G401 (cell line): ENCODE results near the gene SAE1. TPM values are rescaled to one million over a fixed set of nuclear protein-coding genes. Genes with fewer than 3 reads are reported as not detected.
"Not testable (repeated sequence)": the region's sequence is repeated elsewhere in the genome, so short reads cannot be mapped to it uniquely, and the experiment has no call there.

Experiments used
- DNase-seq: peaks from one replicate; pipeline ENCODE4 v3.0.0-alpha.2; 2015; ENCODE audit warnings: low spot score
- in situ Hi-C: cut with HindIII; loops from 2 replicates; pipeline ENCODE4 v1.10.0; 2016; ENCODE audit warnings: low sequenced_read_pairs, mixed read lengths
- total RNA-seq: library from RNA; depleted of rRNA; stranded (reverse); fragments of >200 nt; shearing (Covaris generic); gene quantifications from 2 replicates; pipeline ENCODE4 v1.2.3, GENCODE V29; 2014; rRNA removed

The SAE1 gene
- total RNA-seq, 1 experiment from 2014 or later = 603 TPM

DNA sequence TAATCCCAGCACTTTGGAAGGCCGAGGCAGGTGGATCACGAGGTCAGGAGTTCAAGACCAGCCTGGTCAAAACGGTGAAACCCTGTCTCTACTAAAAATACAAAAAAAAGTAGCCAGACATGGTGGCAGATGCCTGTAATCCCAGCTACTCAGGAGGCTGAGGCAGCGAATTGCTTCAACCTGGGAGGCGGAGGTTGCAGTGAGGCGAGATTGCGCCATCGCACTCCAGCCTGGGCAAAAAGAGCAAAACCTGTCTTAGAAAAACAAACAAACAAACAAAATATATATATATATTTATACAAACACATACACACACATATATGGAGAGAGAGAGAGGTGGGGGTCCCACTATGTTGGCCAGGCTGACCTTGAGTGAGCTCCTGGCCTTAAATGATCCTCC lies 122.4 kb downstream of the SAE1 start:
- DNase-seq, in situ Hi-C loops: not testable (repeated sequence)

DNA sequence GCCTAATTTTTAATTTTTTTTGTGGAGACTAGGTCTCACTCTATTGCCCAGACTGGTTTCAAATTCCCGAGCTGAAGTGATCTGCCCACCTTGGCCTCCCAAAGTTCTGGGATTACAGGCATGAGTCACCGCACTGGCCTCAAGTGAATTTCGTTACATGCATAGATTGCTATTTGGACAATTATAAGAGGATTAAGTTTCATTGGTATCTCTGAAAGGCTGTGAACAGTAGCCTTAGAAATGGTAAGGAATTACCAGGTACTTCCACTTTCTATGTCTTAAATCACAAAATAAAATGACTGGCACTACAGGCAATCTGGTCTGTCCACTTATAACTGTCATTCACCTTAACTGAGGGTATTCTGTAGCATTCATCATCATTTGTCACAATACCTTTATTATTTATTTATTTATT lies 122.8 kb downstream of the SAE1 start:
- in situ Hi-C loops = no loop called here
- no peak for DNase-seq

DNA sequence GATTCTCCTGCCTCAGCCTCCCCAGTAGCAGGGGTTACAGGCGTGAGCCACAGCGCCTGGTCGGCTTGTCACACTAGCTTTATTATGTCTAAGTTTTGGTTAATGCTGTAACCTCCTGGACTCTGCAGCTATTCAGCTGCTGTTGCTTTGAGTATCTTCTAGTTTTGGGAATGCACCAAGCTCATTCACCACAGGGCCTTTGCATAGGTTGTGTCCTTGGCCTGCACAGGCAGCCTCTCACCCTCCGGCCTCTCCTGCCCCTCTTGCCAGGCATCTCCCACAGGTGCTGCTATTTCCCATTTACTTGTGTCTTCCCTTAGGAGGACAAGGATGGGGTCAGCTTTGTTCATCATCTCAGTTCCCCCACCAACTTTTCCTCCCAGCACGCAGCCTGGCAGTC lies 123.3 kb downstream of the SAE1 start:
- DNase-seq = no peak
- in situ Hi-C loops = no loop called here

DNA sequence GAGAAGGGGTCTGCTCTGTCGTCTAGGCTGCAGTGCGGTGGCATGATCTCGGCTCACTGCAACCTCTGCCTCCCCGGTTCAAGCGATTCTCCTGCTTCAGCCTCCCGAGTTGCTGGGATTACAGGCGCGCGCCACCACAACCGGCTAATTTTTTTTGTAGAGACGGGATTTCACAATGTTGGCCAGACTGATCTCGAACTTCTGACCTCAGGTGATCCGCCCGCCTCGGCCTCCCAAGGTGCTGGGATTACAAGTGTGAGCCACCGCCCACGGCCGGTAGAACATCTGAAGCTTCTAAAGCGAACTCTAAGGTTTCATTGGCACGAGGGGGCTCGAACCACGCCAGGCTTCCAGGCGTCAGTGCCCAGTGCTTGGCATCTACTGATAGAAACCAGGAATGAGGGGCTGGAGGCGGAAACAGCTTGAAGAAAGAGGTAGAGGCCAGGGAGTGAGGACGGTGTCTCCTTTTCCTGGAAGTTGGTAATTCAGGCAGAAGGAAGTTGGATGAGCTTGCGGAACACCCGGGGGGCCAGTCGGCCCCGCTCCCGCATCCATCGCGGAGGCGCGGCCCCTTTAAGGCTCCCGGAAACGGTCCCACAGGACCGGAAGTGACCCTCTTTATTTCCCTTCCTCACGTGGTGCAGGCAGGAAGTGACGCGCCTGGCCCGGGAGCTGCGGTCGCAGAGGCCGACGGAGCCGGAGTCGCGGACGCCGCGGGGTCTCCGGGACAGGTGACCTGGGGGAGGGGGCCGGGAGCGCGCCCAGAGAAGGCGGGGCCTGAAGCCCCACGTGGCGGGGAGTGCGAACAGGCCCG lies 125.5 kb downstream of the SAE1 start, which contains the start of gene CCDC9:
CCDC9 (plus strand) TSS at position 647 of the 814 bp plus-strand sequence. CDS start 1,876 bp downstream, outside the sequence.
- in situ Hi-C loops = no loop called here
- DNase-seq = peak; percentile 95

DNA sequence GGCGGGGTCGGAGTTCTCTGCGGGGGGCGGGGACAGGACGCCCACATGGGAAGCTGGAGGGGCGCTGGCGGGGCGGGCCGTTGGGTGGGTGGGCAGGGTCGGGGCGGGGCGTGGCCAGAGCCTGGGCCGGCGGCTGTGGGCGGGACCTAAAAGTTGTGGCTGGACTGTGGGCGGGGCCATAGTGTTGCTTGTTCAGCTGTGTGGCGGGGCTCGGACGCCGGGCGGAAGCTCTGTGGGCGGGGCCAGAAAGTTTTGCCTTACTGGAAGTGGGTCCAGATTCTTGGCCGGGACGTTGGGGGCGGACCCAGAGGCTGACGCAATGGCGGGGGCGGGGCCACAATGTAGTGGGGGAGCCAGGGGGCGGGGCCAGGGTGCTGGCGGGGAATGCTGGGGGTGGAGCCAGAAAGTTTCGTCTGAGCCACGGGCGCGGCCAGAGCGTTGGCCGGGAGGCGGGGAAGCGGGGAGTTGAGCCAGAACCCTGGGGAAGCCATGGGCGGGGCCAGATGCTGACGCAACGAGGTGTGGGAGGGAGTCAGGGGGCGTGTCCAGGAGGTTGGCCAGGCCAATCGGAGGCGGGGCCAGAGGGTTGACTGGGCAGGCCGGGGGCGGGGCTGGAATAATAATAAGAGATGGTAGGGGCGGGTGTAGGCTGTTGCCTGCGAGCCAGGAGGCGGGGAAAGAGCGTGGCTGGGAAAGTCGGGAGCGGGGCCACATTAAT lies 126.2 kb downstream of the SAE1 start:
- in situ Hi-C loops = no loop called here
- peak; percentile 90 for DNase-seq

DNA sequence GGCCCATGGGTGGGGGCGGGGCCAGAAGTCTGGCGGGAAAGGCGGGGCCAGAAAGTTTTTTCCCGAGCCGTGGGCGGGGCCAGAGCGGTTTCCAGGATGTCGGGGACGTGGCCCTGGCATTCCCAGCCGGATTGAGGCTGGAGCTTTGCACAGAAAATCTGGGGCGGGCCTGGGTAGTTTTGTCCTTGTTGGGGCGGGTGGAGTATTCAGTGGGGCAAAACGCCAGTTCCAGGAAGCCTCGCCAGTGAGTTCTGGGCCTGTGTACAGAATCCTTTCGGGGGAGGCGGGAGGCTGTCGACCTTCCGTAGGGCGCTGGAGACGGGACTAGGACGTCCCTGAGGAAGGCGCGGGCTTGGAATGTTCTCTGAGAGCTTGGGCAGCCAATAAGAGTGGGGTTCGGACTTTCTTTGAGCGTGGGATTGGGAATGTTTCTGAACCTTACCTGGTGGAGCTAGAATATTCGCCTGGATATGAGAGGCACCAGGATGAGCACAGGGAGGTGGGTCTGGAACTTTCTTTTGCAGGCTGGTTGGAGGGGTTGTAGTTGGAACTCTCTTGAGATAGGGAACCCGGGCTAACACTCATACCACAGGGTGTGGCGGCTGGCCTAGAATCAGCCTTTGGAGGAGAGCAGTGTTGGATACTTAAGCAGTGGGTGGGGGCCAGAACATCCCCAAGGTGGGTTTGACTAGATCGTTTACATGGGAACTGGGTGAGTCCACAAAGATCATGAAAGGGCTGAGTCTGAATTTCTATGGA lies 127.0 kb downstream of the SAE1 start:
- no peak for DNase-seq
- in situ Hi-C loops = no loop called here

DNA sequence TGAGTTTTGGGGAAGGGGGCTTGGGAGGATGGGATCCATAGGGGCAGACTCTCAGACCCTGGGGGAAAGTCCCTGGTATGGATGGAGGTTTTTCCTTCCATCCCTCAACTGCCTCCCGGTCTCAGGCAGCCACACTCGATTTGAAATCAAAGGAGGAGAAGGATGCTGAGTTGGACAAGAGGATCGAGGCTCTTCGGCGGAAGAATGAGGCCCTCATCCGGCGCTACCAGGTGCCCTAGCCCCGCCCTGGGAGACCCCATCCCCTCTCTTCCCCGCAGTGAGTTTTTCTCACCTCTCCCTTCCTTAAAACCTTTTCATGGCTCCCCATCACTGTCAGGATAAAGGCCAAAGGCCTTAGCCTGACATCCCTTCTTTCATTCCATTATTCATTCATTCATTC lies 127.8 kb downstream of the SAE1 start:
- in situ Hi-C loops = no loop called here
- no peak for DNase-seq

DNA sequence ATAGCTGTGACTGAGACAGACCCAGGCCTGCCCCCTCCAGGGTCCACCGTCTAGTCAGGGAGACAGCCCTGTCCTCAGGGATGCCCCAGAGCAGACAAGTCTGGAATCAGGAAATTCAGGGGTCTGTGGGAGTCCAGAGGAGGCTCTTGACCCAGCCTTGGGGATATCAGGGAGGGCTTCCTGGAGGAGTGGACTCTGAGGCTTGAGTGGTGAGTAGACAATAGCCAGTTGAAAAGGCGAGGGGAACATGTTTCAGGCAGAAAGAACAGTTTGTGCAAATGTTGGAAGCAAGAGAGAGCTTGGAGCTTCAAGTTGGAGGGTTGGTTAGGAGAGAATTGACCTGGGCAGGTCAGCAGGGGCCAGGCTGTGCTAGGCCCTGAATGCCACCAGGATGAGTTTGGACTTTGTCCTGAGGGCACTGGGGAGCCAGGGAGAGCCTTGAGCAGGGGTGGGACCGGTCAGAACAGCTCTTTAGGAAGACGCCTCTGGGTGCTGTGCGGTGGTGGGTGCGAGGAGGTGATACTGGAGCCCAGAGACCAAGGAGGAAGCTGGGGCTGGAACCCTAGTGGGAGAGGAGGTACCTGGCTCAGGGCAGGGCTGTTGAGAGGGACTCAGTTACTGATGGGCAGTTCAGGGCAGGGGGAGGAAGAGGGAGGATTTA lies 128.4 kb downstream of the SAE1 start:
- in situ Hi-C loops = no loop called here
- DNase-seq = no peak

Other genes with a start within 250 kb of the SAE1 start
- 5.2 and 7.7 TPM in 2 replicates for gene NPAS1, start 111.0 kb upstream of the SAE1 start, total RNA-seq
- gene TMEM160, start 82.2 kb upstream of the SAE1 start, total RNA-seq = 170 and 258 TPM in 2 replicates
- gene ZC3H4, start 17.1 kb upstream of the SAE1 start, total RNA-seq = 12.4 and 16.8 TPM in 2 replicates
- gene BBC3, start 100.4 kb downstream of the SAE1 start, total RNA-seq = 38.6 and 66.3 TPM in 2 replicates
- 16.5 and 22.2 TPM in 2 replicates for gene CCDC9, start 125.7 kb downstream of the SAE1 start, total RNA-seq
- 7.0 and 11.0 TPM in 2 replicates for gene INAFM1, start 144.1 kb downstream of the SAE1 start, total RNA-seq
- 0.68 and 0.92 TPM in 2 replicates for gene C5AR1, start 179.0 kb downstream of the SAE1 start, total RNA-seq
- not detected in 2 replicates for gene C5AR2, start 201.3 kb downstream of the SAE1 start, total RNA-seq
- gene DHX34, start 218.5 kb downstream of the SAE1 start, total RNA-seq = 13.9 and 16.7 TPM in 2 replicates